Dermis microvascular lymphatic vessel endothelial cell (primary cell): ENCODE measurements around the gene ALDOB. TPM values are rescaled to one million over a fixed set of nuclear protein-coding genes. Genes with fewer than 3 reads are reported as not detected.

ENCODE experiments used
- DNase-seq, 2 donors: peaks; one replicate each; pipeline versions ENCODE4 v3.0.0 to v3.0.0-alpha.2; 2010; ENCODE audit warnings: low read depth in 2 of 2
- total RNA-seq: library from RNA; depleted of rRNA; stranded (reverse); fragments of >200 nt; gene quantifications from 2 replicates; pipeline ENCODE4 v1.2.1, GENCODE V29; 2014

The ALDOB gene
- total RNA-seq, 1 donor from 2014 or later, result 0.13 TPM

- no peak for DNase-seq
These were observed 7.5 kb downstream of the ALDOB start for GRCh38 chr9:101427957-101428655.

- no peak for DNase-seq
These were observed 8.2 kb downstream of the ALDOB start for GRCh38 chr9:101427358-101427757.

GRCh38 chr9:101421653-101422065 is 13.9 kb downstream of the ALDOB start:
- no peak for DNase-seq

- no peak for DNase-seq
These were observed 15.7 kb downstream of the ALDOB start for GRCh38 chr9:101419863-101420262.

- no peak for DNase-seq
These were observed 16.8 kb downstream of the ALDOB start for GRCh38 chr9:101418518-101419430.

- DNase-seq, result no peak
These were observed 17.6 kb downstream of the ALDOB start for GRCh38 chr9:101417977-101418376.

- DNase-seq, result no peak
These were observed 18.2 kb downstream of the ALDOB start for GRCh38 chr9:101417389-101417788.

- no peak for DNase-seq
These were observed 20.0 kb downstream of the ALDOB start for GRCh38 chr9:101415578-101415977.

GRCh38 chr9:101414839-101415238 is 20.7 kb downstream of the ALDOB start:
- DNase-seq, result no peak

- DNase-seq, result no peak
These were observed 26.5 kb downstream of the ALDOB start for GRCh38 chr9:101409079-101409477.

- DNase-seq, result no peak
These were observed 27.0 kb downstream of the ALDOB start for GRCh38 chr9:101408374-101409078.

GRCh38 chr9:101403516-101404285 is 31.9 kb downstream of the ALDOB start:
- DNase-seq, result no peak

GRCh38 chr9:101400120-101400519 is 35.5 kb downstream of the ALDOB start:
- peak in 1 of 2 donors; percentile 84 for DNase-seq

- DNase-seq, result no peak
These were observed 36.0 kb downstream of the ALDOB start for GRCh38 chr9:101399643-101399970.

GRCh38 chr9:101398930-101399642 is 36.5 kb downstream of the ALDOB start:
- peak in 1 of 2 donors; percentile 2 for DNase-seq

- DNase-seq, result peak; percentile 95 to 99
These were observed 37.3 kb downstream of the ALDOB start, which contains the start of the genes MRPL50 and ZNF189 for GRCh38 chr9:101398068-101398929. MRPL50 (minus strand) TSS chr9:101398618; CDS start chr9:101398592, 26 bp downstream. ZNF189 (plus strand) TSS chr9:101398851; CDS start chr9:101399157, 306 bp downstream.

- no peak for DNase-seq
These were observed 37.9 kb downstream of the ALDOB start for GRCh38 chr9:101397746-101398067.

- DNase-seq, result no peak
These were observed 40.9 kb downstream of the ALDOB start for GRCh38 chr9:101394687-101395086.

GRCh38 chr9:101393135-101393534 is 42.4 kb downstream of the ALDOB start:
- no peak for DNase-seq
